ENCODE measurements around the gene RIPOR3.
"Not testable (repeated sequence)": the region's sequence is repeated elsewhere in the genome, so short reads cannot be mapped to it uniquely, and the experiment has no call there.

RIPOR3 gene

DNA sequence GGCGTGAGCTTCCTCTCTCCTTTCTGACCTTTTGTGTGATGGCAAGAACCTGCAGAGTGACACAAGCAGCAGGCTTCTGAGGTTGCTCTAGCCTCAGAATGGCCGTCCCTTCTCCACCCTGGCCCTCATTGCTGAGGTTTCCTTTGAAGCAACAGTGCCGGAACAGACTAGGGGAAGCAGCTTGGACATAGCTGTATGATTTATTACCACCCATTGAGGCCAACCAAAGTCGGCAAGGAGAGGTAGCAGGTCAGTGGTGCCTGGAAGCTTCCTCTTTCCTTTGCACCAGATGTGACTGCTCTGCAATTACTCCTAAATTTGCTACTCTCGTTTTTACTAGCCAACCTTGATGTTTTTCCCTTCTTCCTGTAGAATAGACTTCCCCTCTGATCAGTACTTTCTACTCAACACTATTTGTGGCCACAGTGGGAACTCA, 149.7 kb downstream of the RIPOR3 start:
- no peak for DNase-seq

- peak; percentile 93 for DNase-seq
Measured at GRCh38 chr20:50540620-50541605, 150.4 kb downstream of the RIPOR3 start.

DNA sequence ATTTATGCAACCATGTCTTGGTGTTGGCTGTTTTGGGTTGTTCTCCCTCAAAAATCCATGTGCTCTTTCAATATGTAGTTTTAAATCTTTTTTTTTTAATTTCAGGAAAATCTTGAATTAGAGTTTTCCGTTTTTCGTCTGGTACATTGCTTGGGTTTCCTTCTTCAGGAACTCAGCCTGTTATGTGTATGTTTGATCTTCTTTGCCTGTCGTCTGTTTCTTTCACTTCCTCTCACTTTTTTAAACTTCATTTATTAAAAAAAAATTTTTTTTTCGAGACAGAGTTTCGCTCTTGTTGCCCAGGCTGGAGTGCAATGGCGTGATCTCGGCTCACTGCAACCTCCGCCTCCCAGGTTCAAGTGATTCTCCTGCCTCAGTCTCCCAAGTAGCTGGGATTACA, 151.5 kb downstream of the RIPOR3 start:
- not testable (repeated sequence) for DNase-seq

DNA sequence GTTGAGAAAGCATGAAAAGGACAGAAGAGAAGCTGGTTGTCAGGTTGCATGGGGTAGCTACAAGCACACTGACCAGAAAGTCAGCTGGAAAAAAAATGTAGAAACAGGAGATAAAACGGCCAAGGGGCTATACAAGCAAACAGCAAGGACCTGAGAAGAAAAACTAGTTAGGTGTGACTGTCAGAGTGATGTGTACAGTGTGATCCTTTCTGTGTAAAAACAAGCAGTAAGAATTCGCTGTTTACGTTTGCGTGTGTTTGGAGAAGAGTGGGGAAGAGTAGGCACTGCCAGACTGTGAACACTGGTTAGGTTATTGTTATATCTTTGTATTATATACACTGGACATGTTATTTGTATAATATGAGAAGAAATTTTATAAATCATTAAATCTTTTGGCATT, 153.1 kb downstream of the RIPOR3 start:
- DNase-seq, result no peak

- no peak for DNase-seq
Measured at GRCh38 chr20:50537546-50538201, 153.7 kb downstream of the RIPOR3 start.

- no peak for DNase-seq
Measured at GRCh38 chr20:50536333-50536732, 155.0 kb downstream of the RIPOR3 start.
